Activated CD4-positive, alpha-beta T cell treated with anti-CD3 and anti-CD28 coated beads for 36 hours (primary cell): ENCODE results near the gene SPON1. TPM values are rescaled to one million over a fixed set of nuclear protein-coding genes. Genes with fewer than 3 reads are reported as not detected.
"Not testable (repeated sequence)": the region's sequence is repeated elsewhere in the genome, so short reads cannot be mapped to it uniquely, and the experiment has no call there.

Experiments used
- ATAC-seq: fragments of 200-7000 bp; cut with Tn5 transposase; one replicate; pipeline ENCODE4 v1.10.0; 2021; ENCODE audit warnings: mild to moderate bottlenecking, moderate library complexity
- CTCF ChIA-PET: fragments of 350-600 bp; sonication (Branson Sonifier 250); formaldehyde crosslinking; loops from one replicate; lab custom pipeline; 2021; ENCODE audit warnings: antibody characterized with exemption; lab: Charles Lee
- POLR2A ChIA-PET: fragments of 350-600 bp; sonication (Branson Sonifier 250); formaldehyde crosslinking; loops from one replicate; lab custom pipeline; 2021; ENCODE audit warnings: antibody characterized with exemption, inconsistent platforms; lab: Charles Lee
- DNase-seq: peaks from one replicate; pipeline ENCODE4 v3.0.0-alpha.2; 2020
- H3K27ac Mint-ChIP-seq: one replicate; pipeline ENCODE4 v1.8.0; 2021; ENCODE audit warnings: mixed read lengths
- H3K27me3 Mint-ChIP-seq: one replicate; pipeline ENCODE4 v1.8.0; 2021; ENCODE audit warnings: mixed read lengths
- H3K36me3 Mint-ChIP-seq: one replicate; pipeline ENCODE4 v1.8.0; 2021; ENCODE audit warnings: low read depth, mixed read lengths
- H3K4me1 Mint-ChIP-seq: one replicate; pipeline ENCODE4 v1.8.0; 2021; ENCODE audit warnings: mixed read lengths
- H3K4me3 Mint-ChIP-seq: one replicate; pipeline ENCODE4 v1.8.0; 2021; ENCODE audit warnings: mild to moderate bottlenecking, moderate library complexity, mixed read lengths
- H3K9me3 Mint-ChIP-seq: one replicate; pipeline ENCODE4 v1.8.0; 2021; ENCODE audit warnings: low read depth, mixed read lengths
- intact Hi-C, 2 experiments: fragments of 100-400 bp; cut with DNase I in 1 of 2; cut with micrococcal nuclease in 1 of 2; formaldehyde crosslinking; loops; one replicate each; pipeline versions ENCODE4 v1.14.2 to v1.15.1; 2022 to 2024; cut with DNase I, micrococcal nuclease
- total RNA-seq, 2 experiments: library from RNA; stranded (reverse); gene quantifications; one replicate each; pipeline ENCODE4 v1.2.3, GENCODE V29; 2021

SPON1 gene
- total RNA-seq, 2 experiments from 2014 or later: 0.26 to 0.41 TPM

- ATAC-seq (no peak), DNase-seq (no peak)
- Mint-ChIP-seq H3K4me3 (no peak overlapping the region), H3K27ac (no peak overlapping the region), H3K4me1 (no peaks in the 10 kb centered on the region), H3K36me3 (no peaks in the 10 kb centered on the region), H3K27me3 (no peaks in the 10 kb centered on the region), H3K9me3 (no peaks in the 10 kb centered on the region)
- ChIA-PET POLR2A (no interaction called here), CTCF (no interaction called here)
- intact Hi-C loops: no loop called here
Observed at GRCh38 chr11:13983081-13983751, 20.7 kb downstream of the SPON1 start.

- no peak overlapping the region for H3K4me3 Mint-ChIP-seq
- ChIA-PET CTCF (interaction anchor here (0.6 kb wide), 1 partner anchor 20 kb away, joined by 3 read pairs; no protein-coding TSS in a partner anchor), POLR2A (no interaction called here)
Observed at GRCh38 chr11:13984616-13985450, 22.3 kb downstream of the SPON1 start.

GRCh38 chr11:13986695-13987094, 24.2 kb downstream of the SPON1 start:
- H3K4me3 Mint-ChIP-seq, intact Hi-C loops, H3K36me3 Mint-ChIP-seq: not testable (repeated sequence)

More at GRCh38 chr11:13984616-13985450, 22.3 kb downstream of the SPON1 start:
- ATAC-seq: no peak
- H3K27me3 Mint-ChIP-seq: no peaks in the 10 kb centered on the region
- no peak for DNase-seq
- no peaks in the 10 kb centered on the region for H3K9me3 Mint-ChIP-seq
- H3K27ac Mint-ChIP-seq: no peak overlapping the region
- no peaks in the 10 kb centered on the region for H3K36me3 Mint-ChIP-seq
- intact Hi-C loops: no loop called here
- H3K4me1 Mint-ChIP-seq: no peaks in the 10 kb centered on the region

GRCh38 chr11:13992158-13992856, 29.8 kb downstream of the SPON1 start:
- H3K4me1 Mint-ChIP-seq, H3K27me3 Mint-ChIP-seq, H3K27ac Mint-ChIP-seq, H3K9me3 Mint-ChIP-seq, H3K4me3 Mint-ChIP-seq, POLR2A ChIA-PET, intact Hi-C loops, H3K36me3 Mint-ChIP-seq, CTCF ChIA-PET, ATAC-seq, DNase-seq: not testable (repeated sequence)

More at GRCh38 chr11:13986695-13987094, 24.2 kb downstream of the SPON1 start:
- CTCF ChIA-PET, H3K27ac Mint-ChIP-seq, DNase-seq, H3K9me3 Mint-ChIP-seq, H3K27me3 Mint-ChIP-seq, ATAC-seq, POLR2A ChIA-PET, H3K4me1 Mint-ChIP-seq: not testable (repeated sequence)

- no peak for ATAC-seq
- CTCF ChIA-PET: no interaction called here
- Mint-ChIP-seq H3K4me3 (no peak overlapping the region), H3K27ac (no peak overlapping the region), H3K4me1 (no peaks in the 10 kb centered on the region), H3K36me3 (no peaks in the 10 kb centered on the region), H3K9me3 (no peaks in the 10 kb centered on the region), H3K27me3 (no peaks in the 10 kb centered on the region)
- no peak for DNase-seq
- POLR2A ChIA-PET: no interaction called here
- intact Hi-C loops: no loop called here
Observed at GRCh38 chr11:13993096-13993765, 30.7 kb downstream of the SPON1 start.

- ATAC-seq (no peak), DNase-seq (no peak)
- Mint-ChIP-seq H3K27ac (no peak overlapping the region), H3K27me3 (peaks cover 1% of the 10 kb centered on the region), H3K4me1 (no peaks in the 10 kb centered on the region), H3K9me3 (peaks cover 9% of the 10 kb centered on the region), H3K36me3 (peaks cover 1% of the 10 kb centered on the region), H3K4me3 (no peak overlapping the region)
- intact Hi-C loops: no loop called here
- POLR2A ChIA-PET: no interaction called here
- CTCF ChIA-PET: no interaction called here
Observed at GRCh38 chr11:13997881-13998280, 35.4 kb downstream of the SPON1 start.

GRCh38 chr11:13999704-14000103, 37.2 kb downstream of the SPON1 start:
- ATAC-seq (no peak), DNase-seq (no peak)
- POLR2A ChIA-PET: no interaction called here
- intact Hi-C loops: no loop called here
- no peaks in the 10 kb centered on the region for H3K4me1 Mint-ChIP-seq
- no peak overlapping the region for H3K27ac Mint-ChIP-seq
- CTCF ChIA-PET: interaction anchor here (0.6 to 1.5 kb wide), 3 partner anchors 9 to 1722 kb away, joined by 3 read pairs; no protein-coding TSS in a partner anchor
- peaks cover 1% of the 10 kb centered on the region for H3K36me3 Mint-ChIP-seq
- peaks cover 1% of the 10 kb centered on the region for H3K27me3 Mint-ChIP-seq
- peaks cover 18% of the 10 kb centered on the region for H3K9me3 Mint-ChIP-seq
- H3K4me3 Mint-ChIP-seq: no peak overlapping the region

- H3K36me3 Mint-ChIP-seq: peaks cover 1% of the 10 kb centered on the region
- H3K4me1 Mint-ChIP-seq: no peaks in the 10 kb centered on the region
- ChIA-PET CTCF (no interaction called here), POLR2A (no interaction called here)
- H3K9me3 Mint-ChIP-seq: peaks cover 20% of the 10 kb centered on the region
- H3K27me3 Mint-ChIP-seq: peaks cover 1% of the 10 kb centered on the region
- H3K27ac Mint-ChIP-seq: no peak overlapping the region
- ATAC-seq (no peak), DNase-seq (no peak)
- intact Hi-C loops: no loop called here
- no peak overlapping the region for H3K4me3 Mint-ChIP-seq
Observed at GRCh38 chr11:14001597-14001996, 39.1 kb downstream of the SPON1 start.

GRCh38 chr11:14007566-14007965, 45.0 kb downstream of the SPON1 start:
- CTCF ChIA-PET: interaction anchor here (0.6 kb wide), 1 partner anchor 235 kb away, joined by 3 read pairs; no protein-coding TSS in a partner anchor
- Mint-ChIP-seq H3K9me3 (peaks cover 12% of the 10 kb centered on the region), H3K27me3 (no peaks in the 10 kb centered on the region), H3K27ac (no peak overlapping the region), H3K4me3 (no peak overlapping the region), H3K36me3 (no peaks in the 10 kb centered on the region), H3K4me1 (no peaks in the 10 kb centered on the region)
- ATAC-seq (no peak), DNase-seq (no peak)
- POLR2A ChIA-PET: no interaction called here
- intact Hi-C loops: no loop called here

- ATAC-seq (no peak), DNase-seq (no peak)
- H3K27me3 Mint-ChIP-seq: no peaks in the 10 kb centered on the region
- no peak overlapping the region for H3K4me3 Mint-ChIP-seq
- ChIA-PET CTCF (interaction anchor here (0.7 to 1.1 kb wide), 3 partner anchors 11 to 29 kb away, joined by 3 read pairs; no protein-coding TSS in a partner anchor), POLR2A (no interaction called here)
- intact Hi-C loops: no loop called here
- H3K36me3 Mint-ChIP-seq: no peaks in the 10 kb centered on the region
- no peak overlapping the region for H3K27ac Mint-ChIP-seq
- no peaks in the 10 kb centered on the region for H3K4me1 Mint-ChIP-seq
- H3K9me3 Mint-ChIP-seq: no peaks in the 10 kb centered on the region
Observed at GRCh38 chr11:14010665-14011064, 48.1 kb downstream of the SPON1 start.

- CTCF ChIA-PET: interaction anchor here (1.1 kb wide), 1 partner anchor 50 kb away, joined by 3 read pairs; the partner anchor contains the start of gene SPON1
- Mint-ChIP-seq H3K4me1 (no peaks in the 10 kb centered on the region), H3K9me3 (no peaks in the 10 kb centered on the region), H3K36me3 (no peaks in the 10 kb centered on the region), H3K4me3 (no peak overlapping the region), H3K27ac (no peak overlapping the region), H3K27me3 (no peaks in the 10 kb centered on the region)
- DNase-seq (no peak), ATAC-seq (no peak)
- intact Hi-C loops: no loop called here
- POLR2A ChIA-PET: no interaction called here
Observed at GRCh38 chr11:14012846-14013245, 50.3 kb downstream of the SPON1 start.
